ENCODE results near the gene RCAN1. TPM values are rescaled to one million over a fixed set of nuclear protein-coding genes. Genes with fewer than 3 reads are reported as not detected.
A peak's percentile ranks its signal among the peaks of the same experiment; 100 is the strongest.

Gene RCAN1
- total and polyA plus RNA-seq, 2 of the 13 experiments (the other 11 are each of a cell fraction or from before 2014, with no cell fraction given): 9.4 to 34.1 TPM

GRCh38 chr21:34603710-34604057 lies 11.2 kb downstream of the RCAN1 start (continued):
- TF ChIP-seq ATRX (CRISPR knock-in tag; IDR thresholded peaks at IDR 0.05; ENCODE audit: borderline replicate concordance): no peak
- no peak for TF ChIP-seq GLMP (CRISPR knock-in tag; IDR thresholded peaks at IDR 0.05; ENCODE audit: borderline replicate concordance)
- TF ChIP-seq, protein P1, sequence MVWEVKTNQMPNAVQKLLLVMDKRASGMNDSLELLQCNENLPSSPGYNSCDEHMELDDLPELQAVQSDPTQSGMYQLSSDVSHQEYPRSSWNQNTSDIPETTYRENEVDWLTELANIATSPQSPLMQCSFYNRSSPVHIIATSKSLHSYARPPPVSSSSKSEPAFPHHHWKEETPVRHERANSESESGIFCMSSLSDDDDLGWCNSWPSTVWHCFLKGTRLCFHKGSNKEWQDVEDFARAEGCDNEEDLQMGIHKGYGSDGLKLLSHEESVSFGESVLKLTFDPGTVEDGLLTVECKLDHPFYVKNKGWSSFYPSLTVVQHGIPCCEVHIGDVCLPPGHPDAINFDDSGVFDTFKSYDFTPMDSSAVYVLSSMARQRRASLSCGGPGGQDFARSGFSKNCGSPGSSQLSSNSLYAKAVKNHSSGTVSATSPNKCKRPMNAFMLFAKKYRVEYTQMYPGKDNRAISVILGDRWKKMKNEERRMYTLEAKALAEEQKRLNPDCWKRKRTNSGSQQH (CRISPR knock-in tag; IDR thresholded peaks at IDR 0.05; ENCODE audit: low read depth): no peak
- TF ChIP-seq ZNF770 (CRISPR knock-in tag; IDR thresholded peaks at IDR 0.05): no peak
- no peak for TF ChIP-seq ELF3 (CRISPR knock-in tag; IDR thresholded peaks at IDR 0.05)
- TF ChIP-seq GTF3A (CRISPR knock-in tag; conservative IDR thresholded peaks at IDR 0.05): no peak

DNA sequence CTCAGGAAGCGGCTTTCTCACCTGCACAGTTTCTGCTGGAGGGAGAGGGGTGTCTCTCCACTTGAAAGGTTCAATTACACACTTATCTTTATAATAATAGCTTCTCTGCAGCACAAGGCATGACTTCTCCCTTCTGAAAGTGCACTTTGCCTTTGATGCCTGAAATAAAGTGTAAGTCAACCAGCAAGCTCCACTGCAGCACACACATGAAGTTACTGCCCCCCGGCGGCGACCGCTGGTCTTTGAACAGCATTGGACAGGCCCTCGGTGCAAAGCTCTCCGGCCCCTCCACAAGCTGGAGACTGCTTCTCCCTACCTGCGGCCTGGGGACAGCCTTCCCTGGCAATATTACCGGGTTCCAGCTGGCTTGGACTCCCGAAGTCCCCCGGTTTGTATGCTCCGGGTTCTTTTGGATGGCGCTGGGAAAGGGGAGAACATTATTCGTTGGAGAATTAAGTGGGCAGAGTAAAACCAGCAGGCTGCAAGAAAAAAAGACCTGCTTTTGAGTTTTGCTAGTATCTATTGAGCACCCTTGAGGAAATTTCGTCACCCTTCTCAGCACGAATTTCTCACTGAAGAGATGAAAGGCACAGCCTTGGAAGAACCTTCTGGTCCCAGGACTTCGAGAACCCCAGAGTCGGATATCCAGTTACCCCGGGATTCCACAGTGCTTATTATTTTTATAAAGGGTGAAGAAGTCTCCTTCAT lies 11.8 kb downstream of the RCAN1 start:
- no peak overlapping the region for H2AFZ ChIP-seq (ENCODE audit: low read length)
- H3K36me3 ChIP-seq (replicated peaks in 1 of 2; ENCODE audit: control insufficient read depth in 1 of 2, insufficient read depth in 2 of 2, low read length in 2 of 2): no peaks in the 10 kb centered on the region
- BruUV-seq (replicated peaks): no TSS peak
- FAIRE-seq: no peak
- H3K9me3 ChIP-seq (ENCODE audit: low read length): no peaks in the 10 kb centered on the region
- peaks cover 5% of the 10 kb centered on the region; the same call in 1 of the 2 replicates for H3K4me1 ChIP-seq (ENCODE audit: insufficient read depth, low read length)
- ATAC-seq: peak; percentile 100
- intact Hi-C loops (cut with micrococcal nuclease; ENCODE audit: unreplicated experiment): loop anchor here (1.0 to 5.0 kb wide), 2 partner anchors 81 to 93 kb away; no protein-coding TSS in a partner anchor
- no peak overlapping the region for H3K4me3 ChIP-seq (replicated peaks in 1 of 3; ENCODE audit: insufficient read depth in 1 of 3, low read depth in 2 of 3, low read length in 3 of 3)
- H3K27me3 ChIP-seq (ENCODE audit: control insufficient read depth in 1 of 2, insufficient read depth in 2 of 2, low read length in 2 of 2): no peaks in the 10 kb centered on the region
- no peak overlapping the region for H3K9ac ChIP-seq (ENCODE audit: insufficient read depth, low read depth, low read length)
- peak; percentile 59 for DNase-seq (ENCODE audit: low spot score)
- no peak overlapping the region for H3K27ac ChIP-seq (ENCODE audit: extremely low read length, insufficient read depth, low read length)
- ChIA-PET CTCF (ENCODE audit: low intra/inter-chr PET ratio, low total read pairs) (interaction anchor here (1.0 to 3.6 kb wide), 3 partner anchors 59 to 242 kb away, joined by 3 to 50 read pairs (median 5); no protein-coding TSS in a partner anchor), POLR2A (interaction anchor here (1.1 to 1.9 kb wide), 3 partner anchors 76 to 93 kb away, joined by 3 to 5 read pairs (median 4); no protein-coding TSS in a partner anchor)
- in situ Hi-C loops (cut with HindIII; ENCODE audit: extremely low pct_ligation_motif_present, low pct_unique_long_range_greater_than_20kb): no loop called here
- H3K79me2 ChIP-seq (ENCODE audit: insufficient read depth, low read length): no peaks in the 10 kb centered on the region
- H4K20me1 ChIP-seq (ENCODE audit: insufficient read depth, low read length): no peaks in the 10 kb centered on the region
- H3K4me2 ChIP-seq (ENCODE audit: low read depth, low read length): no peak overlapping the region
- 33% methylated on average over 15 of the region's 19 CpGs for WGBS (ENCODE audit: low lambda C conversion rate)
- TF ChIP-seq ZNF790 (CRISPR knock-in tag; IDR thresholded peaks at IDR 0.05; ENCODE audit: borderline replicate concordance): no peak
- TF ChIP-seq ZNF614 (CRISPR knock-in tag; IDR thresholded peaks at IDR 0.05; ENCODE audit: borderline replicate concordance): no peak
- TF ChIP-seq, protein P2, sequence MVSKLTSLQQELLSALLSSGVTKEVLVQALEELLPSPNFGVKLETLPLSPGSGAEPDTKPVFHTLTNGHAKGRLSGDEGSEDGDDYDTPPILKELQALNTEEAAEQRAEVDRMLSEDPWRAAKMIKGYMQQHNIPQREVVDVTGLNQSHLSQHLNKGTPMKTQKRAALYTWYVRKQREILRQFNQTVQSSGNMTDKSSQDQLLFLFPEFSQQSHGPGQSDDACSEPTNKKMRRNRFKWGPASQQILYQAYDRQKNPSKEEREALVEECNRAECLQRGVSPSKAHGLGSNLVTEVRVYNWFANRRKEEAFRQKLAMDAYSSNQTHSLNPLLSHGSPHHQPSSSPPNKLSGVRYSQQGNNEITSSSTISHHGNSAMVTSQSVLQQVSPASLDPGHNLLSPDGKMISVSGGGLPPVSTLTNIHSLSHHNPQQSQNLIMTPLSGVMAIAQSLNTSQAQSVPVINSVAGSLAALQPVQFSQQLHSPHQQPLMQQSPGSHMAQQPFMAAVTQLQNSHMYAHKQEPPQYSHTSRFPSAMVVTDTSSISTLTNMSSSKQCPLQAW (CRISPR knock-in tag; IDR thresholded peaks at IDR 0.05): 0 out of 2 replicates have a peak, but pooled peaks have one; percentile 32
- TF ChIP-seq, protein P3, sequence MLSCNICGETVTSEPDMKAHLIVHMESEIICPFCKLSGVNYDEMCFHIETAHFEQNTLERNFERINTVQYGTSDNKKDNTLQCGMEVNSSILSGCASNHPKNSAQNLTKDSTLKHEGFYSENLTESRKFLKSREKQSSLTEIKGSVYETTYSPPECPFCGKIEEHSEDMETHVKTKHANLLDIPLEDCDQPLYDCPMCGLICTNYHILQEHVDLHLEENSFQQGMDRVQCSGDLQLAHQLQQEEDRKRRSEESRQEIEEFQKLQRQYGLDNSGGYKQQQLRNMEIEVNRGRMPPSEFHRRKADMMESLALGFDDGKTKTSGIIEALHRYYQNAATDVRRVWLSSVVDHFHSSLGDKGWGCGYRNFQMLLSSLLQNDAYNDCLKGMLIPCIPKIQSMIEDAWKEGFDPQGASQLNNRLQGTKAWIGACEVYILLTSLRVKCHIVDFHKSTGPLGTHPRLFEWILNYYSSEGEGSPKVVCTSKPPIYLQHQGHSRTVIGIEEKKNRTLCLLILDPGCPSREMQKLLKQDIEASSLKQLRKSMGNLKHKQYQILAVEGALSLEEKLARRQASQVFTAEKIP (CRISPR knock-in tag; IDR thresholded peaks at IDR 0.05; ENCODE audit: borderline replicate concordance): no peak
- no peak for TF ChIP-seq NFYB (CRISPR knock-in tag; IDR thresholded peaks at IDR 0.05)
- 0 out of 2 replicates have a peak, but pooled peaks have one; percentile 27 for TF ChIP-seq IKZF5 (CRISPR knock-in tag; IDR thresholded peaks at IDR 0.05)

Data from HepG2 (cell line).